ENCODE data around the gene BBC3. TPM values are rescaled to one million over a fixed set of nuclear protein-coding genes. Genes with fewer than 3 reads are reported as not detected.

The BBC3 gene
- total RNA-seq, 1 donor from 2014 or later: 37.0 TPM

DNA sequence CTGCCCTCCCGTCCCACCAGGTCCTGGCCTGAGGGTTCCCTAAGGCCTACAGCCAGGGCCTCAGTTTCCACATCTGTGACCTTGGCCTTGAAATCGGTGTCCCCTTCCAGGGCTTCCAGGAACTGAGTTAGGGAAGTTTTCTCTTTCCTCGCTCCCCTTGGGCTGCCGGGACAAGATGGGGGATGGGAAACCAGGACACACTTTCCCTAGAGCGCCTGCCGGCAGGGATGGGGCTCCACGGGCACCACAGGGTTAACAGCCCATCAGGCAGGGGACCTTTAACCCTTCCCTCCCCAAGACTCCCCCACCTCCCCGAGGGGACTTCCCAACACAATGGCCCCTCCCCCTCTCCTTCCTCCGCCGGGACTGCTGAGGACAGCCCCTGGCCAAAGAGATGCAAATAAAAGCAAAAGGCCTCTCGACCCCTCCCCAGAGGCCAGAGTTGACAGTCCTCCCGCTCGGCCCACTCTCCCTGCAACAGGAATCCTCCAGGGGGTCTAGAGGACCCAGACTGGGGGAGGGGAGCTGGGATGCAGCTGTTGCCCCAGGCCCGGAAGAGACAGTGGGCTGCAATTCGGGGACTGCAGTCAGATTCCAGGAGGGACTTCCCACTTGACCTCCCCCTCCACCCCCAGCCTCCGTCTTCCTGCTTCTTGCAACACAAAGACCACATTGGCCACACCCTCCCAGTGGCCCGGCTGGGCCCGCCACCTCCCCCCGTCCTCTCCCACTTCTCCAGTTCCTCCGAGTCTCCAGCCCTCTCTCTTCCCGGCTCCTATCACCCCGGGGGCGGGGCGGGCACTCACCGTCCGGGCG lies 3.4 kb downstream of the BBC3 start:
- Mint-ChIP-seq H3K4me3 (ENCODE audit: unreplicated experiment) (peak overlapping the region; percentile 78), H3K36me3 (ENCODE audit: unreplicated experiment) (no peaks in the 10 kb centered on the region), H3K27ac (ENCODE audit: unreplicated experiment) (peak overlapping the region; percentile 95), H3K4me1 (ENCODE audit: low read depth, unreplicated experiment) (peaks cover 13% of the 10 kb centered on the region), H3K27me3 (ENCODE audit: unreplicated experiment) (peaks cover 11% of the 10 kb centered on the region), H3K9me3 (ENCODE audit: unreplicated experiment) (peaks cover 19% of the 10 kb centered on the region)
- peak; percentile 92 for DNase-seq
- TF ChIP-seq, protein P1, sequence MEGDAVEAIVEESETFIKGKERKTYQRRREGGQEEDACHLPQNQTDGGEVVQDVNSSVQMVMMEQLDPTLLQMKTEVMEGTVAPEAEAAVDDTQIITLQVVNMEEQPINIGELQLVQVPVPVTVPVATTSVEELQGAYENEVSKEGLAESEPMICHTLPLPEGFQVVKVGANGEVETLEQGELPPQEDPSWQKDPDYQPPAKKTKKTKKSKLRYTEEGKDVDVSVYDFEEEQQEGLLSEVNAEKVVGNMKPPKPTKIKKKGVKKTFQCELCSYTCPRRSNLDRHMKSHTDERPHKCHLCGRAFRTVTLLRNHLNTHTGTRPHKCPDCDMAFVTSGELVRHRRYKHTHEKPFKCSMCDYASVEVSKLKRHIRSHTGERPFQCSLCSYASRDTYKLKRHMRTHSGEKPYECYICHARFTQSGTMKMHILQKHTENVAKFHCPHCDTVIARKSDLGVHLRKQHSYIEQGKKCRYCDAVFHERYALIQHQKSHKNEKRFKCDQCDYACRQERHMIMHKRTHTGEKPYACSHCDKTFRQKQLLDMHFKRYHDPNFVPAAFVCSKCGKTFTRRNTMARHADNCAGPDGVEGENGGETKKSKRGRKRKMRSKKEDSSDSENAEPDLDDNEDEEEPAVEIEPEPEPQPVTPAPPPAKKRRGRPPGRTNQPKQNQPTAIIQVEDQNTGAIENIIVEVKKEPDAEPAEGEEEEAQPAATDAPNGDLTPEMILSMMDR (IDR thresholded peaks at IDR 0.05; ENCODE audit: partially characterized antibody, unreplicated experiment): no peak

DNA sequence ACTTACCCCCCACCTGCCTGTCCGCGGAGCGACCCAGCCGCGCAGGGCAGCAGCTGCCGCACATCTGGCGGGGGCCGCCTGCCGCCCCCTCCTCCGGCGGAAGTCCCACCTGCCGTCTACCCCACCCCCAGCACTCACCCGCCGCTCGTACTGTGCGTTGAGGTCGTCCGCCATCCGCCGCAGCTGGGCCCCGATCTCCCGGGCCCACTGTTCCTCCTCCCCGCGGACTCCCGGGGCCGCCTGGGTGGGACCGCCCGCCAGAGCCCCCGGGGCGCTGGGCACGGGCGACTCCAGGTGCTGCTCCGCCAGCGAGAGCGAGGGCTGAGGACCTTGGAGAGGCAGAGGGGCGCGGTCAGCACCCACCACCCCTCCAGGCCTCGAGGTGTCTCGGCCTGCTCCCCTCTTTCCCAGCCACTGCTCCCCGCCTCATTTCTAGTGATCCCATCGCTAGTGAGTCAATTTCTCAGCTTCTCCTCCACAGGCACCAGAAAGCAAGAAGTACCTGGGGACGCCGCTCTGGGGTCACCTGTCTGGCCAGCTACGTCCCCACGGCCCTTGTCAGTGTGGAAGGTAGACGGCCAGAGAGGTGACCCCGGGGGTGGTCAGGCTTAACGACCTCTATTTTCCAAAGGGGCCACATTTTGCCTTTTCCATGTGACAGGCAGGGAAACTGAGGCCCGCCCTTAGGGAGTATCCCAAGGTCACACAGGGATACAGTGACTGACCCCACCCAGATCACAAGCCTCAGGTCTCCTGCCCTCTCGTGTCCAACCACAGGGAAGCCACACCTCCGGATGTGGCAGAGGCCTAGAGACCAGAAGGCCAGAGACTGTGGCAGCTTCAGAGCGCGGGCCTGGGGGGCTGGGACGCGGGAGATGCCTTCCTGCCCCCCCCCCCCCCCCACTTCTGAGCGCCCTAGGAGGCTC lies 4.3 kb downstream of the BBC3 start:
- DNase-seq: peak; percentile 64
- Mint-ChIP-seq H3K9me3 (ENCODE audit: unreplicated experiment) (peaks cover 13% of the 10 kb centered on the region), H3K36me3 (ENCODE audit: unreplicated experiment) (no peaks in the 10 kb centered on the region), H3K27me3 (ENCODE audit: unreplicated experiment) (peaks cover 11% of the 10 kb centered on the region), H3K27ac (ENCODE audit: unreplicated experiment) (peak overlapping the region; percentile 97), H3K4me1 (ENCODE audit: low read depth, unreplicated experiment) (peaks cover 14% of the 10 kb centered on the region), H3K4me3 (ENCODE audit: unreplicated experiment) (peak overlapping the region; percentile 88)
- TF ChIP-seq, protein P1 (IDR thresholded peaks at IDR 0.05; ENCODE audit: partially characterized antibody, unreplicated experiment): no peak

DNA sequence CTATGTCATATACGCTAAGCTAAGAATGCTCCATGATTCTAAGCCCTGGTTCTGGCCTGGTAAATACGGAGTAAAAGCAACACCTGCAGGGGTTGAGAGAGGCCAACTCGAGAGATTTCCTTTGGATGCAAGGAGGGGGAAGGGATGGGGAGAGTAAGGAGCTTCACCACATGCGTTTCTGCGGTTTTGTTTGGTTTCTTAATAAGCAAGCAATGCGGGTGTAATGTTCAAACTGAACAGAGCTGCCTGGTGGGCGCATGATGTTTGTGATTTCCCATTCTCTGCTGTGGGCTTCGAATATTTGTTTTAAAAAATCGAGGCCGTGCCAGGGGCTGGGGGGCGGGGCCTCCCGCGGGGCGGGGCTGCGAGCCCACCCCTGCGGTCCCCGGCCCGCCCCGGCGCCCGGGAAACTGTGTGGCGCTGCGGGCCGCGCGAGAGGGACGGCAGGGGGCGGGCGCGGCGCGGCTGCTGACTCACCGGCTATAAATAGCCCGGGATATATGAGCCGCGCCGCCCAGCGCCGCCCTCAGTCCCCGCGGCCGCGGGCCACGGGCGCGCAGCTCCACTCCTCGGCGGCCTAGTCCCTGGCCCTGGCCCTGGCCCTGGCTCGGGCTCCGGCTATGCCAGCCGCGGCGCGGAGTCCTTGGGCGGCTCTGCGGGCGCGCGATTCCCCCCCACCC lies 5.1 kb downstream of the BBC3 start:
- Mint-ChIP-seq H3K9me3 (ENCODE audit: unreplicated experiment) (peaks cover 10% of the 10 kb centered on the region), H3K36me3 (ENCODE audit: unreplicated experiment) (no peaks in the 10 kb centered on the region), H3K27ac (ENCODE audit: unreplicated experiment) (peak overlapping the region; percentile 95), H3K4me3 (ENCODE audit: unreplicated experiment) (peak overlapping the region; percentile 56), H3K27me3 (ENCODE audit: unreplicated experiment) (peaks cover 7% of the 10 kb centered on the region), H3K4me1 (ENCODE audit: low read depth, unreplicated experiment) (peaks cover 12% of the 10 kb centered on the region)
- peak; percentile 91 for DNase-seq
- TF ChIP-seq, protein P1 (IDR thresholded peaks at IDR 0.05; ENCODE audit: partially characterized antibody, unreplicated experiment): peak; percentile 54

DNA sequence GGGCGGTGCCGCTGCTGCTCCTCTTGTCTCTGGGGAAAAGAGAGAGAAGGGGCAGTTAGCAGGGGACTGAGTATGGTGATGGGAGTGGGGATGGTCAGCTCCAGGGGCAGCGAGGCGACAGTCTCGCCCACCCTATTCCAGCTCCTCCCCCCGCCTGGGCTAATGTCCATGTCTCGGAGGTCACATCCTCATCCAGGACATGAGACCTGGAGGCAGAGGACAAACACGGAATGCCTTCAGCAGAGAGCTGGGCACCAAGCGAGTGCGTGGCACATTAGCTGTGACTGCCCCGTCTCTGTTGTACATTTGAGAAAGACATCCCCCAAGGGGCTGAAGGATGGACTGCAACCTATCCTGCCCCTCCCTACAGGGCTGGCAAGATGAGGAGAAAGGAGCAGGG lies 9.1 kb downstream of the BBC3 start:
- DNase-seq: peak; percentile 25
- Mint-ChIP-seq H3K36me3 (ENCODE audit: unreplicated experiment) (no peaks in the 10 kb centered on the region), H3K27me3 (ENCODE audit: unreplicated experiment) (peaks cover 9% of the 10 kb centered on the region), H3K27ac (ENCODE audit: unreplicated experiment) (peak overlapping the region; percentile 79), H3K4me3 (ENCODE audit: unreplicated experiment) (peak overlapping the region; percentile 25), H3K4me1 (ENCODE audit: low read depth, unreplicated experiment) (peaks cover 21% of the 10 kb centered on the region), H3K9me3 (ENCODE audit: unreplicated experiment) (peaks cover 7% of the 10 kb centered on the region)
- TF ChIP-seq, protein P1 (IDR thresholded peaks at IDR 0.05; ENCODE audit: partially characterized antibody, unreplicated experiment): no peak

Data from glutamatergic neuron (in vitro differentiated cells).